ENCODE data around the gene DAND5.

GRCh38 chr19:12959481-12959880 is 9.9 kb upstream of the DAND5 start:
- no peak for TF ChIP-seq EZH2 (IDR thresholded peaks at IDR 0.05; ENCODE audit: borderline replicate concordance, low read depth, low read length, severe bottlenecking)
- TF ChIP-seq, protein P1, sequence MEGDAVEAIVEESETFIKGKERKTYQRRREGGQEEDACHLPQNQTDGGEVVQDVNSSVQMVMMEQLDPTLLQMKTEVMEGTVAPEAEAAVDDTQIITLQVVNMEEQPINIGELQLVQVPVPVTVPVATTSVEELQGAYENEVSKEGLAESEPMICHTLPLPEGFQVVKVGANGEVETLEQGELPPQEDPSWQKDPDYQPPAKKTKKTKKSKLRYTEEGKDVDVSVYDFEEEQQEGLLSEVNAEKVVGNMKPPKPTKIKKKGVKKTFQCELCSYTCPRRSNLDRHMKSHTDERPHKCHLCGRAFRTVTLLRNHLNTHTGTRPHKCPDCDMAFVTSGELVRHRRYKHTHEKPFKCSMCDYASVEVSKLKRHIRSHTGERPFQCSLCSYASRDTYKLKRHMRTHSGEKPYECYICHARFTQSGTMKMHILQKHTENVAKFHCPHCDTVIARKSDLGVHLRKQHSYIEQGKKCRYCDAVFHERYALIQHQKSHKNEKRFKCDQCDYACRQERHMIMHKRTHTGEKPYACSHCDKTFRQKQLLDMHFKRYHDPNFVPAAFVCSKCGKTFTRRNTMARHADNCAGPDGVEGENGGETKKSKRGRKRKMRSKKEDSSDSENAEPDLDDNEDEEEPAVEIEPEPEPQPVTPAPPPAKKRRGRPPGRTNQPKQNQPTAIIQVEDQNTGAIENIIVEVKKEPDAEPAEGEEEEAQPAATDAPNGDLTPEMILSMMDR (IDR thresholded peaks at IDR 0.05; ENCODE audit: borderline replicate concordance, extremely low read depth, low read length, poor library complexity, severe bottlenecking): no peak

Data from DND-41 (cell line).